ENCODE results near the gene KLK3.
A peak's percentile ranks its signal among the peaks of the same experiment; 100 is the strongest.

KLK3 gene

DNA sequence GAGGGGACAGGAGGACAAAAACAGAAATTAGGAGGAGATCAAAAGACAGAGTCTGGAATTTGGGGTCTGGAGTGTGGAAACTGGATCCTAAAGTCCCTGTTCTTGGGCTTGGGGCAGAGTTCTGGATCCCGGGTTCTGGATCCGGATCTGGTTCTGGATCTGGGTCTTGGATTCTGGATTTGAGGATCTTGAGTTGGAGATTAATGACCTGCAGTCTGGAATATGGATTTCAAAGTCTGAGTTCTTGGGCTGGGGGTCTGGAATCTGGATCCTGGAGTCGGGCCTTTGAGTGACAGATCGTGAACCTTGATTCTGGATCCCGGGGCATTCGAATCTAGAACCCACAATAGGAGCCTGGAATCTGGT, 20.9 kb upstream of the KLK3 start:
- H3K4me1 ChIP-seq (ENCODE audit: low read length), result no peaks in the 10 kb centered on the region
- H3K4me2 ChIP-seq (ENCODE audit: low read depth, low read length), result no peak overlapping the region
- TF ChIP-seq EZH2phosphoT487 (IDR thresholded peaks at IDR 0.05; ENCODE audit: low read length), result no peak
- no peak for TF ChIP-seq EZH2 (optimal IDR thresholded peaks at IDR 0.05; ENCODE audit: low read depth, low read length)
- TF ChIP-seq, protein P1, sequence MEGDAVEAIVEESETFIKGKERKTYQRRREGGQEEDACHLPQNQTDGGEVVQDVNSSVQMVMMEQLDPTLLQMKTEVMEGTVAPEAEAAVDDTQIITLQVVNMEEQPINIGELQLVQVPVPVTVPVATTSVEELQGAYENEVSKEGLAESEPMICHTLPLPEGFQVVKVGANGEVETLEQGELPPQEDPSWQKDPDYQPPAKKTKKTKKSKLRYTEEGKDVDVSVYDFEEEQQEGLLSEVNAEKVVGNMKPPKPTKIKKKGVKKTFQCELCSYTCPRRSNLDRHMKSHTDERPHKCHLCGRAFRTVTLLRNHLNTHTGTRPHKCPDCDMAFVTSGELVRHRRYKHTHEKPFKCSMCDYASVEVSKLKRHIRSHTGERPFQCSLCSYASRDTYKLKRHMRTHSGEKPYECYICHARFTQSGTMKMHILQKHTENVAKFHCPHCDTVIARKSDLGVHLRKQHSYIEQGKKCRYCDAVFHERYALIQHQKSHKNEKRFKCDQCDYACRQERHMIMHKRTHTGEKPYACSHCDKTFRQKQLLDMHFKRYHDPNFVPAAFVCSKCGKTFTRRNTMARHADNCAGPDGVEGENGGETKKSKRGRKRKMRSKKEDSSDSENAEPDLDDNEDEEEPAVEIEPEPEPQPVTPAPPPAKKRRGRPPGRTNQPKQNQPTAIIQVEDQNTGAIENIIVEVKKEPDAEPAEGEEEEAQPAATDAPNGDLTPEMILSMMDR (IDR thresholded peaks at IDR 0.05; ENCODE audit: low read length), result no peak
- H4K20me1 ChIP-seq (ENCODE audit: insufficient read depth, low read length), result no peaks in the 10 kb centered on the region
- no peak overlapping the region for H3K9ac ChIP-seq (ENCODE audit: low read length)
- H3F3A ChIP-seq (ENCODE audit: insufficient read depth, low read length), result no peaks in the 10 kb centered on the region
- DNase-seq, result no peak
- no peaks in the 10 kb centered on the region for H3K9me3 ChIP-seq (replicated peaks; ENCODE audit: insufficient read depth, low read length)
- H2AFZ ChIP-seq (ENCODE audit: low read length), result no peak overlapping the region
- H3K36me3 ChIP-seq (replicated peaks; ENCODE audit: insufficient read depth, low read length), result no peaks in the 10 kb centered on the region
- H3K27me3 ChIP-seq (replicated peaks; ENCODE audit: insufficient read depth, low read length), result peaks cover 69% of the 10 kb centered on the region
- H3K4me3 ChIP-seq (ENCODE audit: low read length), result no peak overlapping the region
- no peaks in the 10 kb centered on the region for H3K9me2 ChIP-seq (replicated peaks; ENCODE audit: insufficient read depth, low read length)
- no peak overlapping the region for H3K27ac ChIP-seq (ENCODE audit: low read length)
- H3K79me2 ChIP-seq (ENCODE audit: low read length), result no peaks in the 10 kb centered on the region

DNA sequence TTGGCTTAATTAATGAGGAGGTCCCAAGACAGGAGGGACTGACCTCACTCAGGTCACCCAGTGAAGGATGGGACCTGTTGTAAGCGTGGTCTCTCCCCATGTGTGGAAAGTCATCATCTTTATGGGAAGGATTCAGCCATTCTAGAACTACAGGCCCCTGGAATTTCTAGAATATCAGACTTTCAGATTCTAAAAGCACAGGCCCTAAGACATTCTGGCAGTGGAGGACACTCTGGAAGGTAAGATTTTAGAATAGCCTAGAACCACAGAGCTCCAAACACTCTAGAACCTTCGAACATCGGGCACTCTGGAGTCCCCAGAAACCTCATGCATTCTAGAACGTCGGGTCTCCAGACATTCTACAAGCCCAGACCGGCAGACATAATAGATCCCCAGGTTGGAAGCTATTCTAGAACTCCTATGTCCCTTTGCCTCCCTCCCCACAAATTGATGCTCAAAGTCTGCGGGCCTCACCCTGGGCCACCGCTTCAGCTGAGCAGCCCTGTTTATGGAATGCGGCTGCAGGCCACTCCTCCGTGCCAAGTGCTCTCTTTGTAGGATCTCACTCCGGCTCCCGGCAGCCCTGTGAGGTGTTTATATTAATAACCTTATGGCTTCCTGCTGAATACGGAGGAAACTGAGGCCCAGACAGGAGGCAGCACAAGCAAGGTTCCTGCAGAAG, 19.5 kb upstream of the KLK3 start:
- H3K9me3 ChIP-seq (replicated peaks; ENCODE audit: insufficient read depth, low read length), result no peaks in the 10 kb centered on the region
- no peaks in the 10 kb centered on the region for H3K79me2 ChIP-seq (ENCODE audit: low read length)
- peak overlapping the region; percentile 30; the same call in 1 of the 2 replicates for H2AFZ ChIP-seq (ENCODE audit: low read length)
- H3K9ac ChIP-seq (ENCODE audit: low read length), result no peak overlapping the region
- H3K27me3 ChIP-seq (replicated peaks; ENCODE audit: insufficient read depth, low read length), result peaks cover 60% of the 10 kb centered on the region
- H3K36me3 ChIP-seq (replicated peaks; ENCODE audit: insufficient read depth, low read length), result no peaks in the 10 kb centered on the region
- H3K4me3 ChIP-seq (ENCODE audit: low read length), result peak overlapping the region; percentile 50; the same call in 1 of the 2 replicates
- H3K9me2 ChIP-seq (replicated peaks; ENCODE audit: insufficient read depth, low read length), result no peaks in the 10 kb centered on the region
- no peak for DNase-seq
- H3K4me2 ChIP-seq (ENCODE audit: low read depth, low read length), result peak overlapping the region; percentile 73; the same call in 1 of the 2 replicates
- H3F3A ChIP-seq (ENCODE audit: insufficient read depth, low read length), result no peaks in the 10 kb centered on the region
- H4K20me1 ChIP-seq (ENCODE audit: insufficient read depth, low read length), result no peaks in the 10 kb centered on the region
- H3K27ac ChIP-seq (ENCODE audit: low read length), result no peak overlapping the region
- TF ChIP-seq EZH2phosphoT487 (IDR thresholded peaks at IDR 0.05; ENCODE audit: low read length) (no peak), EZH2 (optimal IDR thresholded peaks at IDR 0.05; ENCODE audit: low read depth, low read length) (no peak)
- TF ChIP-seq, protein P1 (IDR thresholded peaks at IDR 0.05; ENCODE audit: low read length), result no peak
- no peaks in the 10 kb centered on the region for H3K4me1 ChIP-seq (ENCODE audit: low read length)

DNA sequence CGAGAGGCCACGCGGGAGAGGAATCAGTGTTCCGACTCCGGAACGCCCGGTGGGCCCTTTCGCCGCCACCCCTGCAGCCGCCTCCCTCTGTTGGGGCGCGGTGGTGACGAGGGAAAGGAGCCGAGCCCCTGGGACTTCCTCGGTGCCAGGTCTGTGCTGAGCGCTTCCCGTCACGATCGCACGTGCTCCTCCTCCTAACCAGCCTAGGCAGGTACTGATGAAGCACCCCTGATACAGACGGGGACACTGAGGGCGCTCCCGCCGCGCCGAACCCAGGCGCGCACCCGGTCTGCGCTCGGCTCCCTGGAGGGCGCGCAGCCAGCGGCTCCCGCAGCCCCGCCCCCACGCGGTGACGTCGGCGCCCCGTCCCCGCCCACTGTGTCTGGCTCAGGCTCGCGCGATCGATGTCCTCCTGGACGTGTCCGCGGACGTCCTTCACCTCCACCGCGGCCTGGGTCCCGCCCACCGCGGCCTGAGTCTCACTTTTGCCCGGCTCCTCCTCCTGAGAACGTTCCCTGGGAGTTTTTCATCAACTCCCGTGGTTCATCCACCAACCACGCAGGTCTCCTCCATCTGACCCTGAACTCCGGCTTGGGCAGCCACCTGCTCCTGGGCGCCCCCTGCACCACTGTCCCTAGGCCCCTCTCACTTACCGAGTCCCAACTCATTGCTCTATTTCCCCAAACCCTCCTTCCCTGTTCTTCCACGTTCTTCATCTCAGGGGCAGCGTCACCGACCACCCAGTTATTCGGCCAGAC, 18.8 kb upstream of the KLK3 start:
- Histone ChIP-seq H3F3A (ENCODE audit: insufficient read depth, low read length) (no peaks in the 10 kb centered on the region), H3K9me2 (replicated peaks; ENCODE audit: insufficient read depth, low read length) (no peaks in the 10 kb centered on the region), H3K4me3 (ENCODE audit: low read length) (peak overlapping the region; percentile 50; the same call in 1 of the 2 replicates), H3K4me1 (ENCODE audit: low read length) (no peaks in the 10 kb centered on the region), H3K79me2 (ENCODE audit: low read length) (no peaks in the 10 kb centered on the region), H4K20me1 (ENCODE audit: insufficient read depth, low read length) (no peaks in the 10 kb centered on the region), H2AFZ (ENCODE audit: low read length) (peak overlapping the region; percentile 30; the same call in 1 of the 2 replicates), H3K9me3 (replicated peaks; ENCODE audit: insufficient read depth, low read length) (no peaks in the 10 kb centered on the region), H3K9ac (ENCODE audit: low read length) (no peak overlapping the region), H3K36me3 (replicated peaks; ENCODE audit: insufficient read depth, low read length) (no peaks in the 10 kb centered on the region), H3K27ac (ENCODE audit: low read length) (no peak overlapping the region), H3K27me3 (replicated peaks; ENCODE audit: insufficient read depth, low read length) (peaks cover 60% of the 10 kb centered on the region), H3K4me2 (ENCODE audit: low read depth, low read length) (peak overlapping the region; percentile 73)
- peak; percentile 32 for DNase-seq
- TF ChIP-seq, protein P1 (IDR thresholded peaks at IDR 0.05; ENCODE audit: low read length), result no peak
- TF ChIP-seq EZH2 (optimal IDR thresholded peaks at IDR 0.05; ENCODE audit: low read depth, low read length), result no peak
- TF ChIP-seq EZH2phosphoT487 (IDR thresholded peaks at IDR 0.05; ENCODE audit: low read length), result no peak
